NOMO-1 treated with dmso at 0.1 percent for 144 hours (cell line): ENCODE results near the gene TMEM86A.

ENCODE experiments used
- DNase-seq: peaks from one replicate; lab custom pipeline; 2025; ENCODE audit not compliant: unreplicated experiment; lab: John Stamatoyannopoulos, UW

TMEM86A gene

DNA sequence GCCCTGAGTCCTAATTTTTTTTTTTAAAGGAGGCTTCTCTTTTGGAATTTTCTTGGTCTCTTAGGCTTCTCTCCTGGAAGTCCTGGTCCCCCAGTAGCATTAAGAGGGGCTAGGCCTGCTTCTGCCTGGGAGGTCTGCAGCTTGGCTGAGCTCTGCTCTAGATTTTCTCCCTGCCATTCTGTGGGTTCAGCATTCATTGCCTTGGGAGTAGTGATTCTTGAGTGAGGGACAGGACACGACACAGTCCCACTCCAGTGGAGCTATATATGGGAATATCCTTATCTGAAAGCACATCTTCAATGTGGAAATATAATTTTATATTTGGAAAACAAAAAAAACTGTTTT is 23.7 kb downstream of the TMEM86A start:
- DNase-seq = no peak

GRCh38 chr11:18723991-18724390 is 25.4 kb downstream of the TMEM86A start:
- no peak for DNase-seq

- DNase-seq = no peak
Measured at GRCh38 chr11:18726040-18726439, 27.5 kb downstream of the TMEM86A start, which contains the start of gene IGSF22. Gene IGSF22, minus strand, starts transcription at chr11:18726188. Its CDS starts 1,952 bp downstream, at chr11:18724236.

- no peak for DNase-seq
Measured at GRCh38 chr11:18727479-18728236, 29.1 kb downstream of the TMEM86A start.

GRCh38 chr11:18728658-18729057 is 30.1 kb downstream of the TMEM86A start:
- no peak for DNase-seq

GRCh38 chr11:18729426-18729825 is 30.8 kb downstream of the TMEM86A start:
- DNase-seq = no peak

GRCh38 chr11:18730020-18730419 is 31.4 kb downstream of the TMEM86A start:
- no peak for DNase-seq

DNA sequence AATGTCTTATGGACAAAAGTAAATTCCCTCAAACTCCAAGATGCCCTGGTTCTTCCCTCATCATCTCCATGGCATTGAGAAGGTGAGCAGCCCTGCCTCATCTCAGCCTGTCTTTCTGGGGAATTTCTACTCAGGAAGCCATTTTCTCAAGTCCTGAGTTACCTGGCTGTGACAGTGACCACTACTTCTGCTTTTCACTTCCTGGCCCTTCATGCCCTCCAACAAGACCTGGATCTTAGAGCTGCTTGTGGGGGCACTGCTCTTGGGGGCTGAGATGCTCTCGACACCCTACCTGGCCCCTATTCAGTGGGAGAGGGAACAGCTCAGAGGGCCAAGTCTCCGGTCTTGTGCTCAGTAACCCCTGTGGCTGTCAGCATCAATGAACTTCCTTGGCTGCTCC is 32.9 kb downstream of the TMEM86A start:
- DNase-seq = no peak

DNA sequence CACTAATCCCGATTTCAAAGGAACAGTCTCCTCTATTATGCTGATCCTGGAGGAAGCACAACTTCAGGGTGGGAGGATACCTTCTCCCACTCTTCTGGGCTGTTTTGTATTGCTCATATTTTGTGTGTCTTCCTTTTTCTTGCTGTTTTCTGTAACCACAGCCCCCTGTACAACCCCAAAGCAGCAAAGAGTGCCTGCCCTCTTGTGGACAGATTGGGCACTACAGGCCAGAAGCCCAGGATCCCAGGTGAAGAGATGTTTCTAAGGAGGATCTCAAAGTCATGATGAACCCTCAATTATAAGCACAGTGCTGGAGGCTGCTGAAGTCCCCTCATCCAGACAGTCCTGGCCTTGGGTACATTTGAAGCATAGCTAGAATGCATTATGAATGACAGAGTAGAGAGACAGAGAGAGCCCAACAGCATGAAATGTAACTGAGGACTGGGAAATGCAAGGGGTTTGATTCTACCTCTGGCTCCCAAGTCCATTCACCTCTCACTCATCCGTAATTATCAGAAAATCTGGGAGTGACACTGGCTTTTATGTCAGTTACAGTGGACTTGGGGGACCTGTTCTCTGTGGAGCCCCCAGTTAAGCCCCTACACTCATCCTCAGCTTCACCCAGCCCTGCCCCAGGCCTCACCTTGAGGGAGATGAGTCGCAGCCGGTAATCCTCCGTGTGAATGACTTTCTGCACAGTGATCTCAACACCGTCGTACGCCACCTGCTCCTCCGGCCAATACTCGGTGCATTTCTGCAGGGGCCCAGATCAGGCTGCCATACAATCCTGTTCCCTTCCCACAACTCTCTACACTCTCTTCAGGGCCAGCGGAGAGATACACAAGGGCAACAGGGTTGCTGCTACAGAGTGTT is 33.6 kb downstream of the TMEM86A start:
- DNase-seq = peak; percentile 33

GRCh38 chr11:18733202-18733601 is 34.6 kb downstream of the TMEM86A start:
- DNase-seq = no peak

GRCh38 chr11:18736590-18737148 is 38.1 kb downstream of the TMEM86A start:
- no peak for DNase-seq

DNA sequence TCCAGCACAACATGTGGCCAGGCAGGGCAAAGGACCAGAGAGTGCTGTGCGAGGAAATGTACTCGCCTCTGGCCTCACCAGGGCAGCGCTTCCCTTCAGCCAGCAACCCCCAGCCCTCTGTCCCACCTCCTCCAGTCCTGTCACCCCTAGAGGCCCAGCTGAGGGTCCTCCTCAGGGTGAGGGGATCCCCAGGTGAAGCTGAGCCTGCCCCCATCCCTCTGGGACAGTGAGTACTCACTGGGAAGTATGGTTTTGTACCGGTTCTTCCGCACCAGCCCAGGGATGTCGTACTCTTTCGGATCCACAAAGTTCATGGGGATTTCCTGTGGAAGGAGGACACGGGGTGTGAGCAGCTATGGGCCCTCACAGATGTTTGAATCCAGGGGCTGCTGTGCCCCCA is 39.1 kb downstream of the TMEM86A start:
- DNase-seq = no peak

GRCh38 chr11:18739685-18740084 is 41.1 kb downstream of the TMEM86A start:
- DNase-seq = no peak

DNA sequence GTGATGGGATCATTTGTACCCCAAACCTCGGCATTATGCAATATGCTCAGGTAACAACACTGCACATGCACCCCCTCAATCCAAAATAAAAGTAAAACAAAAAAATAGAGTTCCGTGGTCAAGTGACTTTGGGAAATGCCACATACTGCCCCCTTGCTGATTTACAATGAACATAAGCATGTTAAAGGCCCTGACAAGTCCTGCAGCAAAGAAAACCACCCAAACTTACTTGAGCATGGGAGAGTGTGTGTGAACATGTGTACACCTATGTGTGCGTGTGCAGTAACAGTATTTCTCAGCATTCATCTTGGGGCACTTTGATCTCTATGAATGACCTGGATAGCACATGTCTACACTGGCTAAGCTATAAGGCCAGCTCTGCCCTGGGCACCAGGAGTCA is 43.2 kb downstream of the TMEM86A start:
- no peak for DNase-seq

- DNase-seq = no peak
Measured at GRCh38 chr11:18743365-18743764, 44.8 kb downstream of the TMEM86A start.

- DNase-seq = no peak
Measured at GRCh38 chr11:18743900-18744514, 45.4 kb downstream of the TMEM86A start.

- no peak for DNase-seq
Measured at GRCh38 chr11:18745251-18745650, 46.7 kb downstream of the TMEM86A start.

DNA sequence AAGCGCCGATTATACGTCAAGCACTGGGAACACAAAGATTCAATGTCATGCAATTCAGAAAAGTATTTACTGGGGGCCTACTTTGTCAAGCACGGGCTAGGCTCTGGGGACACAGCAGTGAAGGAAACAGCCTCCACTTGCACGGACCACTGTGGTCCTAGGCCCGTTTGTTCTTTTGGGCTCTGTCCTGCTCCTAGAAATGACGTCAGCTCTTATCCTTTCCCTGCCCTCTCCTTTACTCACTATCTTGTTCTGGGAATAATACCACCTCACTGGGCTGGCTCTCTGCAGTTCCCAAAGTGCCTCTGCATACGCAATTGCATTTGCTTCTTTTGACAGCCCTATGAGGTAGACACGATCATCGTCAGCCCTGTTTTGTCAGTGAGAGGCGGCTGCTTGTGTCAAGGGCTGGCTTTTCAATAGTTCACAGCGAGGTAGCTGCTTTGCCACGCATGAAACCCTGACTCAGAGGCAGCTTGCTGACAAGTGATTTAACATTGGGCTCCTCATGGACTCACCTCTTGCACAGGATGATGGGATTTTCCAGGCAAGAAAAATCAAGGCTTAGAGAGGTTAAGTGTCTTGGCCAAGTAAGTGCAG is 50.3 kb downstream of the TMEM86A start:
- no peak for DNase-seq

DNA sequence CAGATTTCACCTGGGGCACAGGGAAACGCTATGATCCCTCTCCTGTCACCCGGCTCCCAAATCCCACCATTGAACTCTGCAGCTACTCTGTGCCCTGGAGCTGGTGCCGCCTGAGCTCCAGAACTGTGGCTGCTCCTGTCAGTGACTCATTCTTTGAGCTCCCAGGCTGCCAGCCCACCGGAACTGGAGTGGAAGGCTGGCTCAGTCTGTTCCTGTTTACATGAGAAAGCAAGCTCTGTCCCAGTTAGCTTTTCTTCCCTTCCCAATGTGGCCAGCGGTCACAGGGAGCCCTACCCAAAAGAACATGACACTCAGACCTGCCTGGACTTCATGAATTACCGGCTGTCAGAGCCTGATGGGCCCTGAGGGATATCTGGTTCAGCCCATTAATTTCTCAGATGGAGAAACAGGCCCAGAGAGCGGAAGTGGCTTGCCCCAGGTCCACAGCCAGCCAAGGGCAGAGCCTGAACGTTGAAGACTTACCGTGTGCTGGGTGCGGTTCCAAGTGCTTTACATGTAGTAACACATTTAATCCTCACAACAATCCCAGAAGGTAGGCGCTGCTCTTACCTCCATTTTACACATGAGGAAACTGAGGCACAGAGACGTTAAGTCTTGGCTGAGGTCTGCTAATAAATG is 51.2 kb downstream of the TMEM86A start:
- DNase-seq = no peak

- DNase-seq = no peak
Measured at GRCh38 chr11:18750944-18751343, 52.4 kb downstream of the TMEM86A start.

- no peak for DNase-seq
Measured at GRCh38 chr11:18752502-18752901, 53.9 kb downstream of the TMEM86A start.
